GM18858 (cell line): ENCODE data around the gene MRTO4.
"Not testable (repeated sequence)": the region's sequence is repeated elsewhere in the genome, so short reads cannot be mapped to it uniquely, and the experiment has no call there.

Experiments used
- ATAC-seq: cut with Tn5 transposase; IDR thresholded peaks from one replicate; pipeline ENCODE4 v1.9.1; 2021; ENCODE audit not compliant: unreplicated experiment

The MRTO4 gene

GRCh38 chr1:19269427-19270342, 18.1 kb downstream of the MRTO4 start:
- not testable (repeated sequence) for ATAC-seq

- ATAC-seq = not testable (repeated sequence)
Observed at GRCh38 chr1:19270343-19270730, 18.7 kb downstream of the MRTO4 start.

DNA sequence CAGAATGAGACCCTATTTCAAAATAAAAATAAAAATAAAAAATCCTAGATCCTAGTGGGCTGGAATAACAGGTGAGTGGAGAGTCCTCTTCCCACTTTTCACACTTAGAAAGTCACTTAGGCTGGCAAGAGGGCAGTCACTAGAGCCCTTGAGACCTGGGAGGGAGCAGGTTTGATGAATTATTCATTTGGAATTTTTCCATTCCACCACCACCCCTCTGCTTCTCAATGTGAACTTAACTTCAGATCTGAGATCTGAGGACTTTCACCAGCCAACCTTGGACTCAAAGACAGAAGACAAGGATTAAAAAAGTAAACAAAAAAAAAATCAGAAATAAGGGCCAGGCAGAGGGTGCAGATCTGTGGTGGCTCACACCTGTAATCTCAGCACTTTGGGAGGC, 20.5 kb downstream of the MRTO4 start:
- no peak for ATAC-seq

DNA sequence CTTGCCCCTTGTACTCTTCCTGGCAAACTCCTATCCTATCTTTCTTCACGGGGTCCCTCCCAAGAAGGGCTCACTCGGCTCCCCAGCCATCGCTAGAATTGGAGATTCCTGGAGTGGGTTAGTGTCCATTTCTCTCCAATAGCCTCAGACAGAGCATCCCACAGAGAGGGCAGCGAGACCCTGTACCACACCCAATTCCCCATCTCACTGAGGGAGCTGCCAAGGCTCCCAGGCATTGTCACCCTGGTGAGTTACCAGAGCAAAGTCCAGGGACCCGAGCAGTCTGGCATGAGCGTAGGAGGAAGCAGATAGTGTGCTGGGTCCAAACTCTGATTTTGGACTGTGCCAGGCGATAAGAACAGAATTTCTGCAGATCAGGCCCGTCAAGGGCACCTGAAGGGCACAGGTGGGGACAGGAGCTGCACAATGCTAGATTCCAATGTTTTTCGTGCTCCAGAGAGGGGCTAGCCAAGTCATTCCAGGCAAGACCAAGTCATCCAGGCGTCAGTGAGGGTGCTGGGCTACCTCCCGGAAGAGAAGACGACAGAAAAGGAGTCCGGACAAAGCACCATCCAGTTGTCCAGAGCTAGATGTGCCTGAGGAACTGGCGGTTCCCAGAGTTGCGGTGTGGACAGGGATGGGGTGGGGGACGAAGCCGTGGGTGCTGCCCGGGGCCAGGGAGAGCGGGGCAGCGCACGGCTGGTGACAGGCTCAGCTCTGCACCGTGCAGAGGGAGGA, 21.7 kb downstream of the MRTO4 start:
- ATAC-seq = no peak

- ATAC-seq = not testable (repeated sequence)
Observed at GRCh38 chr1:19273844-19274531, 22.4 kb downstream of the MRTO4 start.

GRCh38 chr1:19274636-19275035, 23.0 kb downstream of the MRTO4 start:
- no peak for ATAC-seq

- ATAC-seq = no peak
Observed at GRCh38 chr1:19283891-19284290, 32.3 kb downstream of the MRTO4 start.

DNA sequence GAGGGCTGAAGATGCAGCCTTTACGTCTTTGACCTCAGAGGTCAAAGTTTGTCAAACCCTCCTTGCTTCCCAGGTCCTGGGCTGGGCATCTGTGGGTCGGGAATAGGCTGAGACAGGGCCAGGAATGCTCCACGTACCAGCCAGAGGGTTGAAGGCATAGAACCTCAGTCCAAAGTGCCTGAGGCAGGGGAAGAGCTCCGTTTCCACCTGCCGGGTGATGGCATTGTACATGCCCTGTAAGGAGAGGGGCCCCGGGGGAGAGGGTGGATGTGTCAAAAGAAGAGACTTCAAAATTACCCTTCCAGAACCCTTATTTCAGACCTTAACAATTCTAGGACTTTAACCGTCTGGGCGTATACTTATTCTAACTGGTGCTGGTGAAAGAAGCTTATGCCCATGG, 33.3 kb downstream of the MRTO4 start:
- ATAC-seq = no peak

DNA sequence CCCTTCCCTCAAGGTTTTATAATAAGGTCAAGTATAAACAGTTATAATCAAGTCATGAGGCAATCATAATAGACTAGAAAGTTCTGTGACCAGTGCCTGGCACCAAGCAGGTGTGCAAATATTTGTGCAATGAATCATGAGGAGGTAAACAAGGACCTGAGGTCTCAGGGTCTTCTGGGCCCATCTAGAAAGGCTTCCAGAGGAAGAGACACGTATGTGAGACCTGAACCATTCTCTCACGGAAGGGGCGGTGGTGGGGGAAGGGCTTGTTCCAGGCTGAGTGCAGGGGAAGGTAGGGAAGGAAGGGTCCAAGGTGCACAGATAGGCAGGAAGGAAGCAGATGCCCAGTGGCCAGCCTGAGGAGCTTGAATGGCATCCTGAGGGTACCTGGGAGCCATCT, 33.8 kb downstream of the MRTO4 start:
- not testable (repeated sequence) for ATAC-seq

DNA sequence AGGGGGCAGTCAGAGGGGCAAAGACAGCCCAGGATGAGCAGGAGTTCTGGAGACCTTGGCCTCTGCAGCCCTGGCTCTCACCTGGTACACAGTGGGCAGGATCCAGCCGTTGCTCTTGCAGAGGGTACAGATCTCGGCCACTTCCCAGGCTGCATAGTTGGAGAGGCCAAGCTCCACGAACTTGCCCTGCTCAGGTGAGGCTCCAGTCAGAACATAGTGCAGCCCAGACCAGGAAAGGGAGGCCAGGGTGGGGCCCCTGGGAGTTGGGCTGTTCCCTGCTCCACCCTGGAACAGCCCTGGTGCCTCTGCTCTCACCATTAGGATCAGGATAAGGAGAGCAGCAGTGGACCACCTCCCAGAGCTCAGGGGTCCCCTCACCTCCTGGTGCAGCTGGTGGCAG, 34.2 kb downstream of the MRTO4 start:
- not testable (repeated sequence) for ATAC-seq

DNA sequence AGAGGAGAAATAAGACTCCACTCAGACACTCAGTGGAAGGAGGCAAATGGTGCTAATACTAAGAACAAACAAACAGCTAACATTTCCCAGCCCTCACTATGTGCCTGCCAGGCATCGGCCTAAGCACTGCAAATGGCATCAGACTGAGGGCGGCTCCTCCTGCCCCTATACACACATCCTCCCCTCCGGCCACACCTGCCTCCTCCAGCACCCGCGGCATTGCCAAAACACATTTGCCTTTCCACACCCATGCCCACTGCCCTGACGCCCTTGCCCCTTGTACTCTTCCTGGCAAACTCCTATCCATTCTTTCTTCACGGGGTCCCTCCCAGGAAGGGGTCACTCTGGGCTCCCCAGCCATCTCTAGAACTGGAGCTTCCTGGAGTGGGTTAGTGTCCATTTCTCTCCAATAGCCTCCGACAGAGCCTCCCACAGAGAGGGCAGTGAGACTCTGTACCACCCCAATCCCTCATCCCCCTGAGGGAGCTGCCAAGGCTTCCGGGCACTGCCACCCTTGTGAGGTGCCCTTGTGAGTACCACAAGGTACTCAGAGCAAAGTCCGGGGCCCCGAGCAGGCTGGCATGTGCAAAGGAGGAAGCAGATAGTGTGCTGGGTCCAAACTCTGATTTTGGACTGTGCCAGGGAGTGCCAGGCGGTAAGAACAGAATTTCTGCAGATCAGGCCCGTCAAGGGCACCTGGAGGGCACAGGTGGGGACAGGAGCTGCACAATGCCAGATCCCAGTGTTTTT, 36.0 kb downstream of the MRTO4 start:
- ATAC-seq = no peak

DNA sequence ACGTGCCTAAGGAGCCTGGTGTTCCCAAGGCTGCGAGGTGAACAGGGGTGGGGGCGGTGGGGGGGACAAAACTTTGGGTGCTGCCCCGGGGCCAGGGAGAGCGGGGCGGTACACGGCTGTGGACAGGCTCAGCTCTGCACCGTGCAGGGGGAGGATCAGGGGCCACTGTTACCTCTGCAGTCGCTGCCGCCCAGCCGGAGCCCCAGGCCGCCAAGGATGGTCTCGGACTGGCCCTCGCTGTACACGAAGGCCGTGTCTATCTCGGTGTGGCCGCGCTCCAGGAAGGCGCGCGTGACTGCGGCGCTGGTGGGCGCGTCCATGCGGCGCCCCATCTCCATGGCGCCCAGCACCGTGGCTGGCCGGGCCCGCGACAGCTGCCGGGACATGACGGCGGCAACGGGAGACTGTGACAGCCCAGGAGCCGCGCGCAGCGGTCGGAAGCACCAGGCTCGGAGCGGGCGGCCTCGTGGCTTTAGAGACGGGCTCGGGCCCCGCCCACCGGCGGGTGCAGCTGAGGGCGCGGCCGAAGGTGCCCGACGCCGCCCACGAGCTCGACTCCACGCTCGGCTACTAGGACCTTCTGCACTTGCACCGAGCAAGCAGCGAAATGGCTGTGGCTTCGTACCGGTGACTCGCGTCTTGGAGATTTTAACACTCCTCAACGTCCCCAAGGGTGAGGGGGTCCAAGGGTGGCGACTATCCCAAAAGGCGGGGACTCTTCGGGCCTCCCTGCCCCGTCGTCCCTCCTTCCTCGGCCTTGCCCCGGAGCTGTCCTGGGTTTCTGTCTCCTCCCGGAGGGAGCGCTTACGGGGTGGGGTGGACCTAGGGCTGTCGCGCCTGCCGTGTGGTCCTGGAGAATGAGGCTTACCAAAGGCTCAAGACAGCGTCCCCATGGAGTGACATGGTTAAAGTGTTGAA, 37.0 kb downstream of the MRTO4 start, which contains the start of gene AKR7A3:
Gene AKR7A3 (minus strand): TSS at position 447 of the 918 bp plus-strand sequence. CDS start 61 bp downstream, at position 386.
- not testable (repeated sequence) for ATAC-seq

- no peak for ATAC-seq
Observed at GRCh38 chr1:19289244-19289643, 37.6 kb downstream of the MRTO4 start.

- no peak for ATAC-seq
Observed at GRCh38 chr1:19294638-19295037, 43.0 kb downstream of the MRTO4 start.

DNA sequence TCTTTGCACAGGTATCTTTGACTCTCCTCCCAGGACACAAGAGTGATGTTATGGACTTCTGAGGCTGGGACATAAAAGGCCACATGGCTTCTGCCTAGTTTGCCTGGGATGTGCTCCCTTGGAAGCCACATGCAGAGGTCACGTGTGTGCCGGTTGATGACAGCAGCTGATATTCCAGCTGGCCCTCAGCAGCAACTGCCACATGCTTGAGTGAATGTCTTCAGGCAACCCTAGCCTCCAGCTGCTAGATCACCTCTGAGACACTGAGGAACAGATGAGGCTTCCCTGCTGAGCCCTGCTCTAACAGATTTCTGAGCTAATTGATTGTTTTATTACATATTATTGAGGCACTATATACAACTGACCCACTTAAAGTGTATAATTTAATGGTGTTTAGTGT, 48.6 kb downstream of the MRTO4 start:
- no peak for ATAC-seq

- not testable (repeated sequence) for ATAC-seq
Observed at GRCh38 chr1:19304081-19304480, 52.5 kb downstream of the MRTO4 start.

DNA sequence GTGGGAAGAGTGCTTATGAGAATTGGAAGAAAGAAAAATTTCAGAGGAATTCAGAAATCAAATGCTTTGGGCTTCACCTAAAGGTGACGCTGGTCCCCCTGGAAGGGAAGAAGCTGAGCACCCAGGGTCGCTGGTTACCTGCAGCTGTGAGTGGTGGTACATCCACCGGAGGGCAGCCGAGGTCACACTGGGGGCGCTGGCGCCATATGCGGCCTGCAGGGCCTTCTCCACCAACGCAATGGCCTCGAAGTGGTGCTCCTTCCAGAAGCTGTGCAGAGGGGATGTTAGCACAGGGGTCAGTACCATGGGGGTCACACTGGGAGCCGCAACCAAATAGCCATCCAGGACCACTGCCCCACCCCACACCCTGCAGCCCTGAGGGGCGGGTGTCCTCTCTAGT, 54.3 kb downstream of the MRTO4 start:
- no peak for ATAC-seq

- no peak for ATAC-seq
Observed at GRCh38 chr1:19306941-19307340, 55.3 kb downstream of the MRTO4 start.

- ATAC-seq = no peak
Observed at GRCh38 chr1:19307794-19308508, 56.3 kb downstream of the MRTO4 start.
